K562 (cell line): Measurements from ENCODE around the gene COMMD4. TPM values are rescaled to one million over a fixed set of nuclear protein-coding genes. Genes with fewer than 3 reads are reported as not detected.

Source experiments
- BDP1 ChIP-seq: IDR thresholded peaks from 3 replicates; pipeline ENCODE4 v1.6.1; 2011; ENCODE audit not compliant: insufficient read length, insufficient read depth
- BMI1 ChIP-seq: fragments of 150-350 bp; IDR thresholded peaks from 2 replicates; pipeline ENCODE4 v1.6.1; 2014; ENCODE audit warnings: low read length
- E2F3 ChIP-seq: fragments of 250-450 bp; sonication (Bioruptor Pico); IDR thresholded peaks from 2 replicates; pipeline ENCODE4 v1.4.0; 2020; ENCODE audit warnings: mild to moderate bottlenecking
- EGR1 ChIP-seq: fragments of 450-650 bp; conservative IDR thresholded peaks from 2 replicates; pipeline ENCODE4 v1.6.1; 2017; ENCODE audit warnings: mild to moderate bottlenecking
- ELK1 ChIP-seq: sonication (generic); formaldehyde crosslinking; IDR thresholded peaks from 2 replicates; pipeline ENCODE4 v1.8.1; 2022; ENCODE audit warnings: missing genetic modification reagents
- ESRRA ChIP-seq: fragments of 450-650 bp; IDR thresholded peaks from 2 replicates; pipeline ENCODE4 v1.6.1; 2014; ENCODE audit warnings: low read depth, mild to moderate bottlenecking, moderate library complexity, borderline replicate concordance
- EZH2 ChIP-seq: IDR thresholded peaks from 2 replicates; pipeline ENCODE4 v1.6.1; 2012; ENCODE audit warnings: low read depth, mild to moderate bottlenecking, inconsistent platforms, low read length, borderline replicate concordance
- FOXA3 ChIP-seq, 2 experiments: fragments of 450-650 bp in 1 of 2; sonication (generic) in 1 of 2; formaldehyde crosslinking; IDR thresholded peaks in 1 of 2; conservative IDR thresholded peaks in 1 of 2; 2 replicates each; pipeline versions ENCODE4 v1.4.0 to v1.8.0; 2020 to 2022; ENCODE audit warnings: mild to moderate bottlenecking in 2 of 2, missing genetic modification reagents in 1 of 2
- GTF2E2 ChIP-seq: fragments of 200-800 bp; sonication (Bioruptor generic); IDR thresholded peaks from 2 replicates; pipeline ENCODE4 v1.6.1; 2016; ENCODE audit warnings: missing genetic modification characterization, missing compliant biosample characterization
- MCM2 ChIP-seq: fragments of 450-650 bp; IDR thresholded peaks from 2 replicates; pipeline ENCODE4 v1.6.1; 2017; ENCODE audit warnings: low read depth, mild to moderate bottlenecking
- MEF2A ChIP-seq: IDR thresholded peaks from 2 replicates; pipeline ENCODE4 v1.6.1; 2011; ENCODE audit warnings: low read depth, mild to moderate bottlenecking, low read length, moderate library complexity; ENCODE audit not compliant: control insufficient read depth
- MEIS2 ChIP-seq: fragments of 450-650 bp; IDR thresholded peaks from 2 replicates; pipeline ENCODE4 v1.6.1; 2014; ENCODE audit warnings: mild to moderate bottlenecking; ENCODE audit not compliant: partially characterized antibody
- MXI1 ChIP-seq: IDR thresholded peaks from 2 replicates; pipeline ENCODE4 v1.6.1; 2011; ENCODE audit warnings: low read depth, mild to moderate bottlenecking, improper control_type of control experiment, low read length
- NR1H2 ChIP-seq: sonication (generic); formaldehyde crosslinking; IDR thresholded peaks from 2 replicates; pipeline ENCODE4 v1.4.0; 2020; ENCODE audit warnings: mild to moderate bottlenecking, missing genetic modification reagents
- OTX1 ChIP-seq: fragments of 450-650 bp; formaldehyde crosslinking; IDR thresholded peaks from 2 replicates; pipeline ENCODE4 v1.4.0; 2022; ENCODE audit warnings: mild to moderate bottlenecking
- RBM22 ChIP-seq: fragments of 200-400 bp; formaldehyde crosslinking; IDR thresholded peaks from 2 replicates; pipeline ENCODE4 v1.6.1; 2018; ENCODE audit warnings: low read length, low read depth; ENCODE audit not compliant: poor library complexity, severe bottlenecking
- SRSF7 ChIP-seq: fragments of 200-400 bp; formaldehyde crosslinking; optimal IDR thresholded peaks from 2 replicates; pipeline ENCODE3; 2017; ENCODE audit warnings: mild to moderate bottlenecking, low read depth, low read length
- ZBTB49 ChIP-seq: sonication (generic); formaldehyde crosslinking; IDR thresholded peaks from 2 replicates; pipeline ENCODE4 v1.8.0; 2022; ENCODE audit warnings: missing genetic modification reagents, mild to moderate bottlenecking, borderline replicate concordance
- ZFP30 ChIP-seq: fragments of 250-450 bp; sonication (Bioruptor Pico); IDR thresholded peaks from 2 replicates; pipeline ENCODE4 v1.8.0; 2022; ENCODE audit warnings: moderate library complexity, mild to moderate bottlenecking, inconsistent platforms, borderline replicate concordance
- ZNF197 ChIP-seq: fragments of 200-800 bp; sonication (Bioruptor generic); IDR thresholded peaks from 2 replicates; pipeline ENCODE4 v1.6.1; 2016; ENCODE audit warnings: low read depth, missing genetic modification characterization, missing compliant biosample characterization
- ZNF232 ChIP-seq: sonication (generic); formaldehyde crosslinking; IDR thresholded peaks from 2 replicates; pipeline ENCODE4 v1.8.0; 2022; ENCODE audit warnings: mild to moderate bottlenecking, missing genetic modification reagents
- ZNF436 ChIP-seq: fragments of 250-450, 450-650 bp; sonication (Bioruptor Pico); formaldehyde crosslinking; IDR thresholded peaks from 2 replicates; pipeline ENCODE4 v1.7.0; 2020; ENCODE audit warnings: mild to moderate bottlenecking
- ZNF511 ChIP-seq: sonication (generic); formaldehyde crosslinking; IDR thresholded peaks from 2 replicates; pipeline ENCODE4 v1.8.0; 2022; ENCODE audit warnings: mild to moderate bottlenecking, missing genetic modification reagents
- ZNF584 ChIP-seq: fragments of 200-800 bp; sonication (Bioruptor generic); IDR thresholded peaks from 2 replicates; pipeline ENCODE4 v1.6.1; 2016; ENCODE audit warnings: low read depth, mild to moderate bottlenecking, missing genetic modification characterization, missing compliant biosample characterization
- ZNF589 ChIP-seq: fragments of 200-800 bp; sonication (Bioruptor generic); IDR thresholded peaks from 2 replicates; pipeline ENCODE4 v1.6.1; 2016; ENCODE audit warnings: low read depth, missing genetic modification characterization, missing compliant biosample characterization
- polyA plus RNA-seq, 8 experiments: library from polyadenylated mRNA; depleted of rRNA in 4 of 8; stranded (reverse) in 5 of 8; unstranded in 3 of 8; fragments of >200 nt; fragmentation: Nextera tagmentation in 2 of 8; fragmentation: Illumina TruSeq in 1 of 8; extraction: Ambion mirVana in 2 of 8; extraction: Trizol in 1 of 8; gene quantifications; 2 replicates each; pipeline versions ENCODE4 v1.2.1 to v1.2.3, GENCODE V29; 2011 to 2014; ENCODE audit warnings: inconsistent platforms in 1 of 8, missing spikeins in 1 of 8
- total RNA-seq, 7 experiments: library from RNA; depleted of rRNA in 6 of 7; stranded (reverse); fragments of >200 nt in 6 of 7; fragmentation: Illumina TruSeq in 2 of 7; extraction: Trizol in 2 of 7; gene quantifications; 2 replicates each; pipeline versions ENCODE4 v1.2.1 to v1.2.3, GENCODE V29; 2011 to 2021; ENCODE audit warnings: low replicate concordance in 1 of 7

COMMD4 gene
- total and polyA plus RNA-seq, 9 of the 15 experiments (the other 6 are each of a cell fraction or from before 2014, with no cell fraction given): 20.4 to 140 (median 63.9) TPM

- TF ChIP-seq E2F3 (CRISPR knock-in tag): 0 out of 2 replicates have a peak, but pooled peaks have one; percentile 13
- no peak for TF ChIP-seq ZNF436 (CRISPR knock-in tag)
- no peak for TF ChIP-seq MCM2
- TF ChIP-seq ZNF589 (CRISPR knock-in tag): no peak
- no peak for TF ChIP-seq ZBTB49 (CRISPR knock-in tag)
- TF ChIP-seq MEIS2: peak; percentile 43
- no peak for TF ChIP-seq MXI1
- no peak for TF ChIP-seq ELK1 (CRISPR knock-in tag)
- TF ChIP-seq ZFP30 (CRISPR knock-in tag): no peak
- no peak for TF ChIP-seq BMI1
- TF ChIP-seq BDP1: no peak
- no peak for TF ChIP-seq SRSF7
- TF ChIP-seq FOXA3 (CRISPR knock-in tag; conservative IDR thresholded peaks at IDR 0.05 in 1 of 2, IDR thresholded peaks at IDR 0.05 in 1 of 2): peak in 1 of 2 experiments; percentile 37; a peak in 1 of 4 replicates
- peak; percentile 95 for TF ChIP-seq GTF2E2 (tag)
- no peak for TF ChIP-seq ZNF584 (CRISPR knock-in tag)
- no peak for TF ChIP-seq ZNF197
- no peak for TF ChIP-seq EZH2
- peak; percentile 26; the same call in 1 of the 2 replicates for TF ChIP-seq ZNF511 (CRISPR knock-in tag)
- TF ChIP-seq MEF2A: 0 out of 2 replicates have a peak, but pooled peaks have one; percentile 55
- TF ChIP-seq ESRRA: peak; percentile 69
- peak; percentile 39; the same call in 1 of the 2 replicates for TF ChIP-seq OTX1 (CRISPR knock-in tag)
- TF ChIP-seq NR1H2: no peak
- no peak for TF ChIP-seq ZNF232
- TF ChIP-seq RBM22: peak; percentile 95
- peak; percentile 43 for TF ChIP-seq EGR1
Observed at GRCh38 chr15:75367913-75368688, 32.2 kb downstream of the COMMD4 start, which contains the start of gene MAN2C1 (continued).
